IMR-90 (cell line): ENCODE data around the gene SH2D1B. TPM values are rescaled to one million over a fixed set of nuclear protein-coding genes. Genes with fewer than 3 reads are reported as not detected.

Experiments used
- ATAC-seq: fragments of 200-7000 bp; cut with Tn5 transposase; 2 replicates; pipeline ENCODE4 v1.9.1; 2020; ENCODE audit warnings: low read depth, mild to moderate bottlenecking, moderate library complexity
- BruUV-seq: library from RNA; stranded (reverse); fragments of 400-500 nt; replicated peaks from 2 replicates; lab custom pipeline; 2021; lab: Mats Ljungman, UMichigan
- CTCF ChIA-PET: fragments of 300-600 bp; formaldehyde crosslinking; extraction: SDS; loops from one replicate; lab custom pipeline; 2021; ENCODE audit warnings: antibody characterized with exemption; lab: Yijun Ruan, JAX
- POLR2A ChIA-PET: fragments of 300-600 bp; sonication (Branson Sonifier 250); formaldehyde crosslinking; loops from one replicate; lab custom pipeline; 2022; ENCODE audit warnings: antibody characterized with exemption; ENCODE audit not compliant: unreplicated experiment; lab: Charles Lee
- DNase-seq: peaks from one replicate; pipeline ENCODE4 v3.0.0; 2013
- H2AFZ ChIP-seq: replicated peaks from 2 replicates; pipeline ENCODE3; 2013; ENCODE audit warnings: low read length, mild to moderate bottlenecking; ENCODE audit not compliant: poor library complexity
- H2AK5ac ChIP-seq: 2 replicates; pipeline ENCODE4 v1.6.1; 2013; ENCODE audit warnings: low read depth, low read length, inconsistent platforms
- H2AK9ac ChIP-seq: replicated peaks from 2 replicates; pipeline ENCODE3; 2013; ENCODE audit warnings: mild to moderate bottlenecking, low read depth, low read length, moderate library complexity; ENCODE audit not compliant: poor library complexity
- H2BK120ac ChIP-seq: 2 replicates; pipeline ENCODE4 v1.6.1; 2013; ENCODE audit warnings: low read depth, low read length, inconsistent platforms
- H2BK15ac ChIP-seq: 3 replicates; pipeline ENCODE4 v1.6.1; 2013; ENCODE audit warnings: low read depth, low read length, inconsistent platforms
- H2BK20ac ChIP-seq: 2 replicates; pipeline ENCODE4 v1.6.1; 2013; ENCODE audit warnings: low read depth, mild to moderate bottlenecking, inconsistent platforms, low read length, moderate library complexity
- H2BK5ac ChIP-seq: 2 replicates; pipeline ENCODE4 v1.6.1; 2013; ENCODE audit warnings: mild to moderate bottlenecking, low read depth, low read length, inconsistent platforms; ENCODE audit not compliant: poor library complexity, severe bottlenecking
- H3K14ac ChIP-seq: replicated peaks from 2 replicates; pipeline ENCODE4 v1.6.1; 2013; ENCODE audit warnings: low read depth, low read length, inconsistent platforms
- H3K18ac ChIP-seq: 2 replicates; pipeline ENCODE4 v1.6.1; 2013; ENCODE audit warnings: low read depth, low read length, control low read depth
- H3K23ac ChIP-seq: 2 replicates; pipeline ENCODE4 v1.6.1; 2013; ENCODE audit warnings: low read depth, low read length, inconsistent platforms
- H3K27ac ChIP-seq: 2 replicates; pipeline ENCODE4 v1.5.1; 2013; ENCODE audit warnings: mild to moderate bottlenecking, control low read depth, low read length; ENCODE audit not compliant: insufficient read depth
- H3K27me3 ChIP-seq: 2 replicates; pipeline ENCODE4 v1.6.1; 2013; ENCODE audit warnings: low read length; ENCODE audit not compliant: control insufficient read depth, insufficient read depth
- H3K36me3 ChIP-seq: 2 replicates; pipeline ENCODE4 v1.6.1; 2013; ENCODE audit warnings: low read length, mixed read lengths; ENCODE audit not compliant: control insufficient read depth, insufficient read depth
- H3K4ac ChIP-seq: 2 replicates; pipeline ENCODE4 v1.6.1; 2013; ENCODE audit warnings: low read depth, low read length, inconsistent platforms
- H3K4me1 ChIP-seq: 2 replicates; pipeline ENCODE4 v1.6.1; 2013; ENCODE audit warnings: low read length, mixed read lengths; ENCODE audit not compliant: control insufficient read depth, insufficient read depth
- H3K4me2 ChIP-seq: 2 replicates; pipeline ENCODE4 v1.6.1; 2013; ENCODE audit warnings: low read depth, mild to moderate bottlenecking, control low read depth, low read length, moderate library complexity
- H3K4me3 ChIP-seq: 2 replicates; pipeline ENCODE4 v1.5.1; 2013; ENCODE audit warnings: low read depth, mild to moderate bottlenecking, control low read depth, low read length, moderate library complexity; ENCODE audit not compliant: insufficient read depth
- H3K56ac ChIP-seq: 2 replicates; pipeline ENCODE4 v1.6.1; 2013; ENCODE audit warnings: low read length, inconsistent platforms; ENCODE audit not compliant: insufficient read depth; ENCODE audit errors: extremely low read depth
- H3K79me1 ChIP-seq, 2 experiments: 2 replicates each; pipeline ENCODE4 v1.6.1; 2013; ENCODE audit warnings: low read length in 2 of 2, inconsistent platforms in 1 of 2, low read depth in 1 of 2
- H3K9ac ChIP-seq: 2 replicates; pipeline ENCODE4 v1.6.1; 2013; ENCODE audit warnings: low read depth, low read length, control low read depth
- H3K9me1 ChIP-seq: 2 replicates; pipeline ENCODE4 v1.6.1; 2013; ENCODE audit warnings: low read length, inconsistent platforms; ENCODE audit not compliant: insufficient read depth
- H3K9me3 ChIP-seq: 2 replicates; pipeline ENCODE4 v1.6.1; 2013; ENCODE audit warnings: low read length; ENCODE audit not compliant: control insufficient read depth, insufficient read depth
- H4K20me1 ChIP-seq: 2 replicates; pipeline ENCODE4 v1.6.1; 2013; ENCODE audit warnings: low read length, inconsistent platforms; ENCODE audit not compliant: insufficient read depth
- H4K5ac ChIP-seq: 2 replicates; pipeline ENCODE4 v1.6.1; 2013; ENCODE audit warnings: mild to moderate bottlenecking, low read depth, low read length, control low read depth
- H4K8ac ChIP-seq, 2 experiments: 2 replicates each; pipeline ENCODE4 v1.6.1; 2013; ENCODE audit warnings: low read depth in 2 of 2, low read length in 2 of 2, control low read depth in 1 of 2, inconsistent platforms in 1 of 2
- H4K91ac ChIP-seq: 2 replicates; pipeline ENCODE4 v1.6.1; 2013; ENCODE audit warnings: low read depth, low read length, inconsistent platforms; ENCODE audit not compliant: insufficient read depth
- BHLHE40 ChIP-seq: fragments of 150-350 bp; IDR thresholded peaks from 2 replicates; pipeline ENCODE4 v1.6.1; 2016; ENCODE audit warnings: mild to moderate bottlenecking, low read depth, low read length
- CEBPB ChIP-seq: IDR thresholded peaks from 2 replicates; pipeline ENCODE4 v1.6.1; 2012; ENCODE audit warnings: low read depth, low read length, improper control_type of control experiment
- CHD1 ChIP-seq: IDR thresholded peaks from 2 replicates; pipeline ENCODE4 v1.6.1; 2012; ENCODE audit warnings: low read depth, low read length, improper control_type of control experiment
- CTCF ChIP-seq: conservative IDR thresholded peaks from 2 replicates; pipeline ENCODE4 v1.5.1; 2012; ENCODE audit warnings: mild to moderate bottlenecking, low read depth, low read length, improper control_type of control experiment
- FOS ChIP-seq: fragments of 150-350 bp; IDR thresholded peaks from 2 replicates; pipeline ENCODE4 v1.6.1; 2016; ENCODE audit warnings: low read depth, low read length
- MAFK ChIP-seq: IDR thresholded peaks from 2 replicates; pipeline ENCODE4 v1.6.1; 2012; ENCODE audit warnings: low read depth, low read length, improper control_type of control experiment
- MAZ ChIP-seq: IDR thresholded peaks from 2 replicates; pipeline ENCODE4 v1.6.1; 2012; ENCODE audit warnings: low read depth, mild to moderate bottlenecking, low read length, improper control_type of control experiment, moderate library complexity, borderline replicate concordance
- NFE2L2 ChIP-seq: fragments of 150-350 bp; IDR thresholded peaks from 2 replicates; pipeline ENCODE4 v1.6.1; 2016; ENCODE audit warnings: low read depth, mild to moderate bottlenecking, low read length
- POLR2A ChIP-seq: IDR thresholded peaks from 2 replicates; pipeline ENCODE4 v1.6.1; 2012; ENCODE audit warnings: mild to moderate bottlenecking, low read depth, low read length
- RAD21 ChIP-seq: IDR thresholded peaks from 2 replicates; pipeline ENCODE4 v1.6.1; 2012; ENCODE audit warnings: low read length, improper control_type of control experiment
- RCOR1 ChIP-seq: IDR thresholded peaks from 2 replicates; pipeline ENCODE4 v1.6.1; 2012; ENCODE audit warnings: mild to moderate bottlenecking, low read length, improper control_type of control experiment; ENCODE audit not compliant: insufficient replicate concordance
- RFX5 ChIP-seq: IDR thresholded peaks from 2 replicates; pipeline ENCODE4 v1.8.0; 2012; ENCODE audit warnings: low read depth, mild to moderate bottlenecking, low read length, moderate library complexity
- SMC3 ChIP-seq: fragments of 150-350 bp; IDR thresholded peaks from 2 replicates; pipeline ENCODE4 v1.6.1; 2016; ENCODE audit warnings: low read depth, mild to moderate bottlenecking, antibody characterized with exemption, low read length, moderate library complexity
- USF2 ChIP-seq: fragments of 150-350 bp; IDR thresholded peaks from 2 replicates; pipeline ENCODE4 v1.6.1; 2017; ENCODE audit warnings: mild to moderate bottlenecking, antibody characterized with exemption, low read length, low read depth
- WGBS, 2 experiments: methylation state at CpG; one replicate each; pipeline versions ENCODE4 v1.1.5 to v1.1.7; 2013; ENCODE audit warnings: missing lambda C conversion rate in 2 of 2; ENCODE audit not compliant: insufficient read length in 1 of 2; ENCODE audit errors: extremely low coverage in 2 of 2; 5-methylcytosine and 5-hydroxymethylcytosine counted together
- dilution Hi-C: fragments of 300-500 bp; cut with HindIII; formaldehyde crosslinking; loops from one replicate; pipeline ENCODE4 v1.14.3; 2018; ENCODE audit warnings: low sequenced_read_pairs; ENCODE audit not compliant: unreplicated experiment
- in situ Hi-C: fragments of 300-500 bp; cut with MboI; formaldehyde crosslinking; loops from 3 replicates; pipeline ENCODE4 v1.14.3; 2019; ENCODE audit warnings: low sequenced_read_pairs, inconsistent platforms, mixed read lengths
- intact Hi-C: fragments of 100-400 bp; cut with micrococcal nuclease; formaldehyde crosslinking; loops from 2 replicates; pipeline ENCODE4 v1.10.0; 2022
- polyA plus RNA-seq, 3 experiments: library from polyadenylated mRNA; depleted of rRNA; stranded (reverse); fragments of >200 nt; gene quantifications; 2 replicates each; pipeline ENCODE4 v1.2.3, GENCODE V29; 2012; ENCODE audit warnings: low replicate concordance in 1 of 3
- total RNA-seq: library from RNA; depleted of rRNA; stranded (reverse); fragments of >200 nt; gene quantifications from 2 replicates; pipeline ENCODE4 v1.2.3, GENCODE V29; 2012

SH2D1B gene
- total and polyA plus RNA-seq, 2 of the 4 experiments (the other 2 are of a cell fraction), result 0.03 to 0.18 TPM

DNA sequence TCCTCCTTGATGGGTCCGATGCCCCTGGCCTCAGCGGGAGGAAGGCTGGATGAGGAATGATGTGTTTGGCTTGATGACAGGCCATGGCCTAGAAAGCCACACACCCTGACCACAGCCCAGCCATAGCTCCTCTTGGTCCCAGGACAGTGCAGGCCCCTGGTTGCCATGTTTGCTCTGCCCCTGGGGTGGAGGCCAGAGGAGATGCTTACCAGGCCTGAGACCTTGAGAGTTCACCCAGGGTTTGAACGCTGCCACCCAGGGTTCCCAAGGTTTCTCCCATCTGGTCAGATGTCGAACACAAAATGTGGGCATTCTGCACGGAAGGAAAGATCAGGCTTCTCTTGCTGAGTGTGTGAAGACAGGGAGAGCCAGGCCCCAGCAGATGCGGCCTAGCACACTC is 27.8 kb downstream of the SH2D1B start:
- Histone ChIP-seq H3K23ac (no peak overlapping the region), H4K91ac (no peak overlapping the region), H3K4me3 (no peak overlapping the region), H4K5ac (no peak overlapping the region), H3K36me3 (no peaks in the 10 kb centered on the region), H3K27me3 (peaks cover 24% of the 10 kb centered on the region), H3K14ac (no peak overlapping the region), H2AK9ac (no peak overlapping the region), H2BK5ac (no peak overlapping the region), H3K27ac (no peak overlapping the region), H2AFZ (no peak overlapping the region), H3K9me1 (no peaks in the 10 kb centered on the region), H2AK5ac (no peak overlapping the region), H2BK120ac (no peak overlapping the region), H3K4ac (no peak overlapping the region), H4K8ac (no peak overlapping the region), H3K9me3 (no peaks in the 10 kb centered on the region), H3K79me1 (no peaks in the 10 kb centered on the region), H3K9ac (no peak overlapping the region), H2BK20ac (no peak overlapping the region), H3K56ac (no peak overlapping the region), H2BK15ac (no peak overlapping the region), H3K4me1 (no peaks in the 10 kb centered on the region), H3K18ac (no peak overlapping the region), H4K20me1 (no peaks in the 10 kb centered on the region), H3K4me2 (no peak overlapping the region)
- DNase-seq (no peak), ATAC-seq (no peak)
- ChIA-PET POLR2A (no interaction called here), CTCF (no interaction called here)
- no TSS peak for BruUV-seq
- no peak for TF ChIP-seq BHLHE40
- no peak for TF ChIP-seq CTCF
- TF ChIP-seq FOS, result no peak
- TF ChIP-seq RAD21, result no peak
- TF ChIP-seq RFX5, result no peak
- no peak for TF ChIP-seq RCOR1
- no peak for TF ChIP-seq SMC3
- TF ChIP-seq USF2, result no peak
- TF ChIP-seq CEBPB, result no peak
- no peak for TF ChIP-seq CHD1
- no peak for TF ChIP-seq MAZ
- TF ChIP-seq POLR2A, result no peak
- no peak for TF ChIP-seq MAFK
- TF ChIP-seq NFE2L2, result no peak
- dilution Hi-C loops (no loop called here), intact Hi-C loops (no loop called here), in situ Hi-C loops (loop anchor here (25.0 kb wide), 1 partner anchor 597 kb away; no protein-coding TSS in a partner anchor)
- WGBS, 2 experiments, result 89% methylated on average over 1 of the region's 6 CpGs; no CpG with 5 or more reads in 1 of the 2 experiments
